Measurements from ENCODE around the gene CD1B.

Gene CD1B

DNA sequence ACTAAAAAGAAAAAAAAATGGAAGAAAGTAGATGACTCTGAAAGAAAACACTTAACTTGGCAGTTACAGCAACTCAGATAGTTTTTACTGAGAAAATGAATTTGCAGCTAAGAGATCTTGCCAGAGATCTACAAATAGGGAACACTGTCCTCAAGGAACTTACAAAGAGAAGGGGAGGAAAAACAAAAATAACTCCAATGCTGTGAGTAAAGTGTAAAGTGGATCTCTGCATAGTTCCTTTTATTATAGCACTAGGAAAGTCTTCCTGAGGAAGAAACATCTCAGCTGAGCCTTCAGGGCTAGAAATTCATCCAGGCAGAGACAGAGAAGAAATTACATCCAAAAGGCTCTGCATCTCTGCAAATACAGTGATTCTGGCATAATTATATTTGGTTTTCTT is 3.9 kb downstream of the CD1B start:
- TF ChIP-seq SPI1 (IDR thresholded peaks at IDR 0.05; ENCODE audit: borderline replicate concordance, low read depth): no peak
- TF ChIP-seq GABPA (IDR thresholded peaks at IDR 0.05; ENCODE audit: low read depth): no peak
- TF ChIP-seq REST (IDR thresholded peaks at IDR 0.05; ENCODE audit: insufficient replicate concordance, low read depth): no peak
- TF ChIP-seq CTCF (IDR thresholded peaks at IDR 0.05; ENCODE audit: insufficient read depth, low read length): no peak
- TF ChIP-seq POLR2AphosphoS5 (IDR thresholded peaks at IDR 0.05; ENCODE audit: low read depth): no peak
- H3K27ac ChIP-seq (replicated peaks): no peak overlapping the region

GRCh38 chr1:158324395-158324794 is 6.9 kb downstream of the CD1B start:
- no peak overlapping the region for H3K27ac ChIP-seq (replicated peaks)
- H3K27me3 ChIP-seq (ENCODE audit: insufficient read depth, poor library complexity, severe bottlenecking): no peaks in the 10 kb centered on the region
- TF ChIP-seq REST (IDR thresholded peaks at IDR 0.05; ENCODE audit: insufficient replicate concordance, low read depth) (no peak), GABPA (IDR thresholded peaks at IDR 0.05; ENCODE audit: low read depth) (no peak), CTCF (IDR thresholded peaks at IDR 0.05; ENCODE audit: insufficient read depth, low read length) (no peak), SPI1 (IDR thresholded peaks at IDR 0.05; ENCODE audit: borderline replicate concordance, low read depth) (no peak), POLR2AphosphoS5 (IDR thresholded peaks at IDR 0.05; ENCODE audit: low read depth) (no peak)
- no peak for DNase-seq (ENCODE audit: low read depth in 1 of 2, low spot score in 1 of 2)
- H3K4me3 ChIP-seq (replicated peaks; ENCODE audit: insufficient read depth, low read length): no peak overlapping the region

More for the DNA sequence above, 3.9 kb downstream of the CD1B start:
- Histone ChIP-seq H3K4me3 (replicated peaks; ENCODE audit: insufficient read depth, low read length) (no peak overlapping the region), H3K27me3 (ENCODE audit: insufficient read depth, poor library complexity, severe bottlenecking) (peaks cover 5% of the 10 kb centered on the region)
- DNase-seq (ENCODE audit: low read depth in 1 of 2, low spot score in 1 of 2): no peak

DNA sequence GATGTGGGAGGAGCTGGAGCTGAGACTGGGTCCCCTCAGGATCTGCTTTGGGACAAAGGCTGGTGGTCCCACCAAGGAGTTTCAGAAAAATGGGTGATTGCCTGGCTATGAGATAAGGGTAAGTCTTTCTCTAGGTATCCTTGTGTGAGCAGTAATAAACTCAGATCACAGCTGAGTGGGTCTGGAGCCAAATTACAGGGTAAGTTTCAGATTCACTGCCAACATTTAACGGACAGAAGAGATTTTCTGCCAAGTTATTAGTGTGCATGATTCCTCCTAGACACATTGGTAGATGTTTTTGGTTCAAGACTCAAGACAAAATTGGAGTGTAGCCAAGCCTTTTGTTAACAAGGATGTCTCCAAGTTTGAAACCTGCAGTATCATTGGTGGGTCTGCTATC is 7.5 kb downstream of the CD1B start:
- Histone ChIP-seq H3K27ac (replicated peaks) (no peak overlapping the region), H3K4me3 (replicated peaks; ENCODE audit: insufficient read depth, low read length) (no peak overlapping the region), H3K27me3 (ENCODE audit: insufficient read depth, poor library complexity, severe bottlenecking) (no peaks in the 10 kb centered on the region)
- no peak for TF ChIP-seq GABPA (IDR thresholded peaks at IDR 0.05; ENCODE audit: low read depth)
- no peak for DNase-seq (ENCODE audit: low read depth in 1 of 2, low spot score in 1 of 2)

DNA sequence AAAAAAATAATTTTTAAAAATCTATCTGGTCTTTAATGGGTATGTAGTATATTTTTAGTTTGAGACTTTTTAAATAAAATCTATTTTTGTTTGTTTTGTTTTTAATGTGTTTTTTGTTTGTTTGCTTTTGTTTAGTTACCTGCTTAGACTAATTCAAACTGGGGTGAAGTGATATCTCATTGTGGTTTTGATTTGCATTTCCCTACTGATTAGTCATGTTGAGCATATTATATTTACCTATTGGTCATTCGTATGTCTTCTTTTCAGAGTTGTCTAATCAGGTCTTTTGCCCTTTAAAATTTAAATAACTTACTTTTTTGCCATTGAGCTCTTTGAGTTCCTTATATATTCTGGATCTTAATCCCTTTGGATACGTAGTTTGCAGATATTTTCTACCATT is 20.3 kb downstream of the CD1B start:
- Histone ChIP-seq H3K27me3 (ENCODE audit: insufficient read depth, poor library complexity, severe bottlenecking) (no peaks in the 10 kb centered on the region), H3K4me3 (replicated peaks; ENCODE audit: insufficient read depth, low read length) (no peak overlapping the region), H3K27ac (replicated peaks) (no peak overlapping the region)
- no peak for TF ChIP-seq GABPA (IDR thresholded peaks at IDR 0.05; ENCODE audit: low read depth)
- no peak for TF ChIP-seq CTCF (IDR thresholded peaks at IDR 0.05; ENCODE audit: insufficient read depth, low read length)
- no peak for TF ChIP-seq REST (IDR thresholded peaks at IDR 0.05; ENCODE audit: insufficient replicate concordance, low read depth)
- no peak for TF ChIP-seq POLR2AphosphoS5 (IDR thresholded peaks at IDR 0.05; ENCODE audit: low read depth)
- no peak for TF ChIP-seq SPI1 (IDR thresholded peaks at IDR 0.05; ENCODE audit: borderline replicate concordance, low read depth)
- no peak for DNase-seq (ENCODE audit: low read depth in 1 of 2, low spot score in 1 of 2)

All from HL-60 (cell line).